K562 (cell line): ENCODE data around the gene ZNF805. TPM values are rescaled to one million over a fixed set of nuclear protein-coding genes. Genes with fewer than 3 reads are reported as not detected.

ENCODE experiments used
- ARID2 ChIP-seq: fragments of 450-650 bp; IDR thresholded peaks from 2 replicates; pipeline ENCODE4 v1.6.1; 2017; ENCODE audit warnings: antibody characterized with exemption, mild to moderate bottlenecking
- E2F3 ChIP-seq: fragments of 250-450 bp; sonication (Bioruptor Pico); IDR thresholded peaks from 2 replicates; pipeline ENCODE4 v1.4.0; 2020; ENCODE audit warnings: mild to moderate bottlenecking
- ETV5 ChIP-seq: sonication (generic); formaldehyde crosslinking; IDR thresholded peaks from 2 replicates; pipeline ENCODE4 v1.4.0; 2020; ENCODE audit warnings: low read depth, mild to moderate bottlenecking, missing genetic modification reagents
- NCOA6 ChIP-seq: fragments of 450-650 bp; IDR thresholded peaks from 2 replicates; pipeline ENCODE4 v1.6.1; 2017; ENCODE audit warnings: mild to moderate bottlenecking
- POLR2AphosphoS5 ChIP-seq: IDR thresholded peaks from 2 replicates; pipeline ENCODE4 v1.6.1; 2011; ENCODE audit warnings: mild to moderate bottlenecking, low read depth, low read length, moderate library complexity; ENCODE audit not compliant: control insufficient read depth, insufficient read depth
- PPARD ChIP-seq: fragments of 250-450 bp; sonication (Bioruptor Pico); IDR thresholded peaks from 2 replicates; pipeline ENCODE4 v1.8.0; 2022; ENCODE audit warnings: inconsistent platforms, mild to moderate bottlenecking, moderate library complexity
- PRMT5 ChIP-seq: sonication (generic); formaldehyde crosslinking; IDR thresholded peaks from 2 replicates; pipeline ENCODE4 v1.5.0; 2020; ENCODE audit warnings: missing genetic modification reagents
- SNRNP70 ChIP-seq: fragments of 200-400 bp; formaldehyde crosslinking; optimal IDR thresholded peaks from 2 replicates; pipeline ENCODE3; 2017; ENCODE audit warnings: low read depth, low read length
- ZBTB17 ChIP-seq: fragments of 450-650 bp; formaldehyde crosslinking; IDR thresholded peaks from 2 replicates; pipeline ENCODE4 v1.4.0; 2020; ENCODE audit warnings: mild to moderate bottlenecking
- ZNF174 ChIP-seq: fragments of 250-450 bp; sonication (Bioruptor Pico); IDR thresholded peaks from 2 replicates; pipeline ENCODE4 v1.4.0; 2020; ENCODE audit warnings: mild to moderate bottlenecking
- ZNF445 ChIP-seq: fragments of 250-450 bp; sonication (Bioruptor Pico); IDR thresholded peaks from 2 replicates; pipeline ENCODE4 v1.4.0; 2020; ENCODE audit warnings: low read depth, mild to moderate bottlenecking, moderate library complexity
- polyA plus RNA-seq, 8 experiments: library from polyadenylated mRNA; depleted of rRNA in 4 of 8; stranded (reverse) in 5 of 8; unstranded in 3 of 8; fragments of >200 nt; fragmentation: Nextera tagmentation in 2 of 8; fragmentation: Illumina TruSeq in 1 of 8; extraction: Ambion mirVana in 2 of 8; extraction: Trizol in 1 of 8; gene quantifications; 2 replicates each; pipeline versions ENCODE4 v1.2.1 to v1.2.3, GENCODE V29; 2011 to 2014; ENCODE audit warnings: inconsistent platforms in 1 of 8, missing spikeins in 1 of 8
- total RNA-seq, 7 experiments: library from RNA; depleted of rRNA in 6 of 7; stranded (reverse); fragments of >200 nt in 6 of 7; fragmentation: Illumina TruSeq in 2 of 7; extraction: Trizol in 2 of 7; gene quantifications; 2 replicates each; pipeline versions ENCODE4 v1.2.1 to v1.2.3, GENCODE V29; 2011 to 2021; ENCODE audit warnings: low replicate concordance in 1 of 7
- TF ChIP-seq, protein P1 (sequence below): fragments of 250-450 bp; sonication (Bioruptor Pico); IDR thresholded peaks from 2 replicates; pipeline ENCODE4 v1.8.0; 2022; ENCODE audit warnings: moderate library complexity, mild to moderate bottlenecking, inconsistent platforms
- TF ChIP-seq, protein P2 (sequence below): fragments of 450-650 bp; IDR thresholded peaks from 2 replicates; pipeline ENCODE4 v1.6.1; 2016; ENCODE audit warnings: low read depth
- TF ChIP-seq, protein P3 (sequence below), 2 experiments: fragments of 150-350 bp in 1 of 2; IDR thresholded peaks; 2 replicates each; pipeline ENCODE4 v1.6.1; 2012 to 2016; ENCODE audit warnings: low read depth in 2 of 2, low read length in 2 of 2, mild to moderate bottlenecking in 1 of 2, moderate library complexity in 1 of 2

The ZNF805 gene
- total and polyA plus RNA-seq, 9 of the 15 experiments (the other 6 are each of a cell fraction or from before 2014, with no cell fraction given), result 0.32 to 6.7 (median 3.9) TPM

DNA sequence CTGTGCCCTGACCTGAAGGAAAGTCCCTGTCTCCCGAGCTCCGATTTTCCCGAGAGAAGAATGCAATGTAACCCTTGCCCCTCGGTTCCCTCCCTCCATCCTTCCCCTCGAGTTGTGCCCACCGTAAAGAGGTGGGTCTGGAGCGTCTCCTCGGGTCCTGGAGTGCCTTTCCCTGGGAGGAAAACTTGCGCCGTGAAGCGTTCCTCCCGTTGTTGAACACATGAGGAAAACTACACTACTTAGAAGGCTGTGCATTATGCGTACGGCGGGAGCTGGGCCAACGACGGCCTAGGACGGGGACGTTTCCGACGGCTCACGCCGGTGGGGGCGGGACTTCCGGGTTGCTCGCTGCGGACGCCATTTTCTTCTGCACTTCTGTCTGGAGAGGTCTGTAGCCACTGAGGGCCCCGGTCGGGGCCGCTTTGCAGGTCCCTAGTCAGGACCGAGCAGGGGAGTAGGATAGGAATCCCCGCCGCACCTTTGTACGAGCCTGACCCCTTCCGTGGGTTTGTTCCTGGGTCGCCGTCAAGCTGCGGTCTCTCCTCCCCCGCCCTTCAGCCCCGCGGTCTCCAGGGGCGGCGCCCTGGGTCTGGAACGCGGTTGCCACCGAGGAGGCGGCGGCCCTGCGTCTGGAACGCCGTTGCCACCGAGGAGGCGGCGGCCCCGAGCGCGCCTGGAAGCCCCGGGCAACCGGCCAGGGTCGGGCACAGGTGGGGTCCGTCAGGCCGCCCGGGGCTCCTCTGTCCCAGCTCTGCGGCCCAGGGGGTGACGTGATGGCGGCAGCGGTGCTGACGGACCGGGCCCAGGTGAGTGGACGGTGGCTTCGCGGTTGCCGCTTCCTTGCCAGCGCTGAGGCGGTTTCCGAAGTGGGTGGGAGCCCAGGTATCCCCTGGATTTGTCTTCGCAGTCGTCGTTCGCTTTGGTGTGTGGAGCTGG, 49.0 kb upstream of the ZNF805 start, which contains the start of gene ZNF264 (continued):
- TF ChIP-seq ZNF174 (CRISPR knock-in tag) (no peak), ARID2 (no peak), PPARD (CRISPR knock-in tag) (no peak), POLR2AphosphoS5 (no peak), ZBTB17 (CRISPR knock-in tag) (0 out of 2 replicates have a peak, but pooled peaks have one; percentile 23), NCOA6 (peak; percentile 90), SNRNP70 (no peak), ZNF445 (CRISPR knock-in tag) (no peak), PRMT5 (no peak), ETV5 (CRISPR knock-in tag) (no peak), E2F3 (CRISPR knock-in tag) (no peak)
- TF ChIP-seq, protein P1, sequence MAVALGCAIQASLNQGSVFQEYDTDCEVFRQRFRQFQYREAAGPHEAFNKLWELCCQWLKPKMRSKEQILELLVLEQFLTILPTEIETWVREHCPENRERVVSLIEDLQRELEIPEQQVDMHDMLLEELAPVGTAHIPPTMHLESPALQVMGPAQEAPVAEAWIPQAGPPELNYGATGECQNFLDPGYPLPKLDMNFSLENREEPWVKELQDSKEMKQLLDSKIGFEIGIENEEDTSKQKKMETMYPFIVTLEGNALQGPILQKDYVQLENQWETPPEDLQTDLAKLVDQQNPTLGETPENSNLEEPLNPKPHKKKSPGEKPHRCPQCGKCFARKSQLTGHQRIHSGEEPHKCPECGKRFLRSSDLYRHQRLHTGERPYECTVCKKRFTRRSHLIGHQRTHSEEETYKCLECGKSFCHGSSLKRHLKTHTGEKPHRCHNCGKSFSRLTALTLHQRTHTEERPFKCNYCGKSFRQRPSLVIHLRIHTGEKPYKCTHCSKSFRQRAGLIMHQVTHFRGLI (CRISPR knock-in tag), result no peak
- TF ChIP-seq, protein P2, sequence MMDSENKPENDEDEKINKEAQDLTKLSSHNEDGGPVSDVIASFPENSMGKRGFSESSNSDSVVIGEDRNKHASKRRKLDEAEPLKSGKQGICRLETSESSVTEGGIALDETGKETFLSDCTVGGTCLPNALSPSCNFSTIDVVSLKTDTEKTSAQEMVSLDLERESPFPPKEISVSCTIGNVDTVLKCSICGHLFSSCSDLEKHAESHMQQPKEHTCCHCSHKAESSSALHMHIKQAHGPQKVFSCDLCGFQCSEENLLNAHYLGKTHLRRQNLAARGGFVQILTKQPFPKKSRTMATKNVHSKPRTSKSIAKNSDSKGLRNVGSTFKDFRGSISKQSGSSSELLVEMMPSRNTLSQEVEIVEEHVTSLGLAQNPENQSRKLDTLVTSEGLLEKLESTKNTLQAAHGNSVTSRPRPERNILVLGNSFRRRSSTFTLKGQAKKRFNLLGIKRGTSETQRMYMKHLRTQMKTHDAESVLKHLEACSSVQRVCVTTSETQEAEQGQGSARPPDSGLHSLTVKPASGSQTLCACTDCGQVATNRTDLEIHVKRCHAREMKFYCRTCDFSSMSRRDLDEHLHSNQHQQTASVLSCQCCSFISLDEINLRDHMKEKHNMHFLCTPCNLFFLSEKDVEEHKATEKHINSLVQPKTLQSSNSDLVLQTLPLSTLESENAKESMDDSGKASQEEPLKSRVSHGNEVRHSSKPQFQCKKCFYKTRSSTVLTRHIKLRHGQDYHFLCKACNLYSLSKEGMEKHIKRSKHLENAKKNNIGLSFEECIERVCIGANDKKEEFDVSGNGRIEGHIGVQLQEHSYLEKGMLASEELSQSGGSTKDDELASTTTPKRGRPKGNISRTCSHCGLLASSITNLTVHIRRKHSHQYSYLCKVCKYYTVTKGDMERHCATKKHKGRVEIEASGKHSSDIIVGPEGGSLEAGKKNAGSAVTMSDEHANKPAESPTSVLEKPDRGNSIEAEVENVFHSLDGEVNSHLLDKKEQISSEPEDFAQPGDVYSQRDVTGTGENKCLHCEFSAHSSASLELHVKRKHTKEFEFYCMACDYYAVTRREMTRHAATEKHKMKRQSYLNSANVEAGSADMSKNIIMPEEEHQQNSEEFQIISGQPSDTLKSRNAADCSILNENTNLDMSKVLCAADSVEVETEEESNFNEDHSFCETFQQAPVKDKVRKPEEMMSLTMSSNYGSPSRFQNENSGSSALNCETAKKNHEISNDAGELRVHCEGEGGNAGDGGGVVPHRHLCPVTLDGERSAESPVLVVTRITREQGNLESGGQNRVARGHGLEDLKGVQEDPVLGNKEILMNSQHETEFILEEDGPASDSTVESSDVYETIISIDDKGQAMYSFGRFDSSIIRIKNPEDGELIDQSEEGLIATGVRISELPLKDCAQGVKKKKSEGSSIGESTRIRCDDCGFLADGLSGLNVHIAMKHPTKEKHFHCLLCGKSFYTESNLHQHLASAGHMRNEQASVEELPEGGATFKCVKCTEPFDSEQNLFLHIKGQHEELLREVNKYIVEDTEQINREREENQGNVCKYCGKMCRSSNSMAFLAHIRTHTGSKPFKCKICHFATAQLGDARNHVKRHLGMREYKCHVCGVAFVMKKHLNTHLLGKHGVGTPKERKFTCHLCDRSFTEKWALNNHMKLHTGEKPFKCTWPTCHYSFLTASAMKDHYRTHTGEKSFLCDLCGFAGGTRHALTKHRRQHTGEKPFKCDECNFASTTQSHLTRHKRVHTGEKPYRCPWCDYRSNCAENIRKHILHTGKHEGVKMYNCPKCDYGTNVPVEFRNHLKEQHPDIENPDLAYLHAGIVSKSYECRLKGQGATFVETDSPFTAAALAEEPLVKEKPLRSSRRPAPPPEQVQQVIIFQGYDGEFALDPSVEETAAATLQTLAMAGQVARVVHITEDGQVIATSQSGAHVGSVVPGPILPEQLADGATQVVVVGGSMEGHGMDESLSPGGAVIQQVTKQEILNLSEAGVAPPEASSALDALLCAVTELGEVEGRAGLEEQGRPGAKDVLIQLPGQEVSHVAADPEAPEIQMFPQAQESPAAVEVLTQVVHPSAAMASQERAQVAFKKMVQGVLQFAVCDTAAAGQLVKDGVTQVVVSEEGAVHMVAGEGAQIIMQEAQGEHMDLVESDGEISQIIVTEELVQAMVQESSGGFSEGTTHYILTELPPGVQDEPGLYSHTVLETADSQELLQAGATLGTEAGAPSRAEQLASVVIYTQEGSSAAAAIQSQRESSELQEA, result no peak
- TF ChIP-seq, protein P3, sequence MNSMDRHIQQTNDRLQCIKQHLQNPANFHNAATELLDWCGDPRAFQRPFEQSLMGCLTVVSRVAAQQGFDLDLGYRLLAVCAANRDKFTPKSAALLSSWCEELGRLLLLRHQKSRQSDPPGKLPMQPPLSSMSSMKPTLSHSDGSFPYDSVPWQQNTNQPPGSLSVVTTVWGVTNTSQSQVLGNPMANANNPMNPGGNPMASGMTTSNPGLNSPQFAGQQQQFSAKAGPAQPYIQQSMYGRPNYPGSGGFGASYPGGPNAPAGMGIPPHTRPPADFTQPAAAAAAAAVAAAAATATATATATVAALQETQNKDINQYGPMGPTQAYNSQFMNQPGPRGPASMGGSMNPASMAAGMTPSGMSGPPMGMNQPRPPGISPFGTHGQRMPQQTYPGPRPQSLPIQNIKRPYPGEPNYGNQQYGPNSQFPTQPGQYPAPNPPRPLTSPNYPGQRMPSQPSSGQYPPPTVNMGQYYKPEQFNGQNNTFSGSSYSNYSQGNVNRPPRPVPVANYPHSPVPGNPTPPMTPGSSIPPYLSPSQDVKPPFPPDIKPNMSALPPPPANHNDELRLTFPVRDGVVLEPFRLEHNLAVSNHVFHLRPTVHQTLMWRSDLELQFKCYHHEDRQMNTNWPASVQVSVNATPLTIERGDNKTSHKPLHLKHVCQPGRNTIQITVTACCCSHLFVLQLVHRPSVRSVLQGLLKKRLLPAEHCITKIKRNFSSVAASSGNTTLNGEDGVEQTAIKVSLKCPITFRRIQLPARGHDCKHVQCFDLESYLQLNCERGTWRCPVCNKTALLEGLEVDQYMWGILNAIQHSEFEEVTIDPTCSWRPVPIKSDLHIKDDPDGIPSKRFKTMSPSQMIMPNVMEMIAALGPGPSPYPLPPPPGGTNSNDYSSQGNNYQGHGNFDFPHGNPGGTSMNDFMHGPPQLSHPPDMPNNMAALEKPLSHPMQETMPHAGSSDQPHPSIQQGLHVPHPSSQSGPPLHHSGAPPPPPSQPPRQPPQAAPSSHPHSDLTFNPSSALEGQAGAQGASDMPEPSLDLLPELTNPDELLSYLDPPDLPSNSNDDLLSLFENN (IDR thresholded peaks at IDR 0.05; ENCODE audit: low read depth in 2 of 2, low read length in 2 of 2), result no peak
